Stimulated activated memory B cell treated with anti-CD40 and anti-IgM and Interleukin-4, amounts not matched to agents 10 μg/mL and 1 μg/mL and 100 μg/mL, for 72 hours (primary cell): ENCODE results near the gene SAMD10.
A peak's percentile ranks its signal among the peaks of the same experiment; 100 is the strongest.

Experiments
- ATAC-seq: fragments of 150-1000 bp; cut with Tn5 transposase; 2 replicates; pipeline ENCODE4 v1.10.0; 2021
- H3K27ac Mint-ChIP-seq: one replicate; pipeline ENCODE4 v1.8.0; 2022; ENCODE audit warnings: mild to moderate bottlenecking, mixed read lengths
- H3K27me3 Mint-ChIP-seq: one replicate; pipeline ENCODE4 v1.8.0; 2022; ENCODE audit warnings: mixed read lengths
- H3K36me3 Mint-ChIP-seq: one replicate; pipeline ENCODE4 v1.8.0; 2022; ENCODE audit warnings: mixed read lengths
- H3K4me1 Mint-ChIP-seq: one replicate; pipeline ENCODE4 v1.8.0; 2022; ENCODE audit warnings: mixed read lengths
- H3K4me3 Mint-ChIP-seq: one replicate; pipeline ENCODE4 v1.8.0; 2022; ENCODE audit warnings: mild to moderate bottlenecking, moderate library complexity, mixed read lengths
- H3K9me3 Mint-ChIP-seq: one replicate; pipeline ENCODE4 v1.8.0; 2022; ENCODE audit warnings: mixed read lengths

The SAMD10 gene

GRCh38 chr20:63957690-63958441 lies 21.6 kb downstream of the SAMD10 start:
- Mint-ChIP-seq H3K4me3 (peak overlapping the region; percentile 87), H3K9me3 (no peaks in the 10 kb centered on the region), H3K27ac (peak overlapping the region; percentile 87), H3K36me3 (peaks cover 23% of the 10 kb centered on the region), H3K4me1 (peaks cover 47% of the 10 kb centered on the region), H3K27me3 (no peaks in the 10 kb centered on the region)
- ATAC-seq: no peak

- Mint-ChIP-seq H3K4me1 (peaks cover 55% of the 10 kb centered on the region), H3K27me3 (no peaks in the 10 kb centered on the region), H3K4me3 (peak overlapping the region; percentile 87), H3K27ac (peak overlapping the region; percentile 87), H3K9me3 (no peaks in the 10 kb centered on the region), H3K36me3 (peaks cover 16% of the 10 kb centered on the region)
- ATAC-seq: peak; percentile 40
These were observed 22.3 kb downstream of the SAMD10 start for GRCh38 chr20:63957004-63957689.

GRCh38 chr20:63956664-63957003 lies 22.8 kb downstream of the SAMD10 start:
- ATAC-seq: no peak
- Mint-ChIP-seq H3K4me3 (peak overlapping the region; percentile 87), H3K9me3 (no peaks in the 10 kb centered on the region), H3K27me3 (no peaks in the 10 kb centered on the region), H3K27ac (peak overlapping the region; percentile 87), H3K36me3 (peaks cover 11% of the 10 kb centered on the region), H3K4me1 (peaks cover 60% of the 10 kb centered on the region)

- Mint-ChIP-seq H3K27me3 (no peaks in the 10 kb centered on the region), H3K4me1 (peaks cover 66% of the 10 kb centered on the region), H3K9me3 (no peaks in the 10 kb centered on the region), H3K4me3 (peak within 1 kb of the TSS; percentile 87), H3K27ac (peak within 1 kb of the TSS; percentile 87), H3K36me3 (peaks cover 6% of the 10 kb centered on the region)
- peak; percentile 86 for ATAC-seq
These were observed 23.4 kb downstream of the SAMD10 start, which contains the start of gene UCKL1 for GRCh38 chr20:63955827-63956663. UCKL1 (minus strand) TSS chr20:63956416; CDS start chr20:63956372, 44 bp downstream.

- Mint-ChIP-seq H3K27me3 (no peaks in the 10 kb centered on the region), H3K36me3 (peaks cover 6% of the 10 kb centered on the region), H3K4me1 (peaks cover 73% of the 10 kb centered on the region), H3K27ac (peak overlapping the region; percentile 87), H3K4me3 (peak overlapping the region; percentile 87), H3K9me3 (no peaks in the 10 kb centered on the region)
- ATAC-seq: peak; percentile 45
These were observed 24.1 kb downstream of the SAMD10 start for GRCh38 chr20:63955281-63955826.

GRCh38 chr20:63953764-63954429 lies 25.5 kb downstream of the SAMD10 start:
- ATAC-seq: no peak
- H3K36me3 Mint-ChIP-seq: peaks cover under 1% of the 10 kb centered on the region
- no peaks in the 10 kb centered on the region for H3K27me3 Mint-ChIP-seq
- H3K4me1 Mint-ChIP-seq: peaks cover 84% of the 10 kb centered on the region
- H3K4me3 Mint-ChIP-seq: peak overlapping the region; percentile 87
- peak overlapping the region; percentile 87 for H3K27ac Mint-ChIP-seq
- H3K9me3 Mint-ChIP-seq: no peaks in the 10 kb centered on the region

- Mint-ChIP-seq H3K4me3 (no peak overlapping the region), H3K9me3 (no peaks in the 10 kb centered on the region), H3K4me1 (peaks cover 84% of the 10 kb centered on the region), H3K27ac (peak overlapping the region; percentile 87), H3K36me3 (no peaks in the 10 kb centered on the region), H3K27me3 (no peaks in the 10 kb centered on the region)
- no peak for ATAC-seq
These were observed 26.7 kb downstream of the SAMD10 start for GRCh38 chr20:63952769-63953168.

- H3K27ac Mint-ChIP-seq: peak overlapping the region; percentile 55
- peaks cover 84% of the 10 kb centered on the region for H3K4me1 Mint-ChIP-seq
- H3K9me3 Mint-ChIP-seq: no peaks in the 10 kb centered on the region
- no peak for ATAC-seq
- no peaks in the 10 kb centered on the region for H3K27me3 Mint-ChIP-seq
- H3K4me3 Mint-ChIP-seq: no peak overlapping the region
- H3K36me3 Mint-ChIP-seq: no peaks in the 10 kb centered on the region
These were observed 27.3 kb downstream of the SAMD10 start for GRCh38 chr20:63952210-63952535.

- peaks cover 87% of the 10 kb centered on the region for H3K4me1 Mint-ChIP-seq
- no peaks in the 10 kb centered on the region for H3K36me3 Mint-ChIP-seq
- peak overlapping the region; percentile 55 for H3K27ac Mint-ChIP-seq
- no peaks in the 10 kb centered on the region for H3K9me3 Mint-ChIP-seq
- H3K4me3 Mint-ChIP-seq: peak overlapping the region; percentile 44
- H3K27me3 Mint-ChIP-seq: no peaks in the 10 kb centered on the region
- peak; percentile 28 for ATAC-seq
These were observed 27.8 kb downstream of the SAMD10 start for GRCh38 chr20:63951398-63952209.

- H3K4me3 Mint-ChIP-seq: no peak overlapping the region
- H3K36me3 Mint-ChIP-seq: no peaks in the 10 kb centered on the region
- no peaks in the 10 kb centered on the region for H3K27me3 Mint-ChIP-seq
- peak overlapping the region; percentile 55 for H3K27ac Mint-ChIP-seq
- H3K9me3 Mint-ChIP-seq: no peaks in the 10 kb centered on the region
- no peak for ATAC-seq
- peaks cover 87% of the 10 kb centered on the region for H3K4me1 Mint-ChIP-seq
These were observed 28.6 kb downstream of the SAMD10 start for GRCh38 chr20:63950701-63951397.

GRCh38 chr20:63947638-63948456 lies 31.6 kb downstream of the SAMD10 start:
- Mint-ChIP-seq H3K9me3 (no peaks in the 10 kb centered on the region), H3K4me3 (peak overlapping the region; percentile 73), H3K27ac (peak overlapping the region; percentile 80), H3K36me3 (peaks cover 14% of the 10 kb centered on the region), H3K27me3 (no peaks in the 10 kb centered on the region), H3K4me1 (peaks cover 61% of the 10 kb centered on the region)
- ATAC-seq: peak; percentile 59

GRCh38 chr20:63946986-63947637 lies 32.3 kb downstream of the SAMD10 start:
- Mint-ChIP-seq H3K4me3 (peak overlapping the region; percentile 73), H3K9me3 (no peaks in the 10 kb centered on the region)

More at GRCh38 chr20:63946986-63947637, 32.3 kb downstream of the SAMD10 start:
- Mint-ChIP-seq H3K27me3 (no peaks in the 10 kb centered on the region), H3K36me3 (peaks cover 19% of the 10 kb centered on the region), H3K27ac (peak overlapping the region; percentile 80), H3K4me1 (peaks cover 59% of the 10 kb centered on the region)
- ATAC-seq: no peak
